Measurements from ENCODE around the gene TRIM44. TPM values are rescaled to one million over a fixed set of nuclear protein-coding genes. Genes with fewer than 3 reads are reported as not detected.

The TRIM44 gene
- polyA plus RNA-seq, 1 experiment: 62.0 TPM

- POLR2A ChIA-PET: no interaction called here
- no peak for DNase-seq (ENCODE audit: low read depth)
- 0 out of 2 replicates have a peak, but pooled peaks cover 2% of the 10 kb centered on the region for H3K36me3 ChIP-seq (ENCODE audit: control insufficient read depth, insufficient read depth, low read length)
- H3K4me3 ChIP-seq (ENCODE audit: low read depth, low read length): no peak overlapping the region
- CTCF ChIA-PET: interaction anchor here (1.6 kb wide), 1 partner anchor 151 kb away, joined by 3 read pairs; no protein-coding TSS in a partner anchor
- no peaks in the 10 kb centered on the region for H3K27me3 ChIP-seq (ENCODE audit: control insufficient read depth, insufficient read depth, low read length)
- TF ChIP-seq CTCF (IDR thresholded peaks at IDR 0.05; ENCODE audit: insufficient read depth, low read depth, low read length): no peak
Measured at GRCh38 chr11:35671396-35672127, 9.0 kb downstream of the TRIM44 start.

GRCh38 chr11:35672608-35673007, 10.0 kb downstream of the TRIM44 start:
- DNase-seq (ENCODE audit: low read depth): no peak
- ChIA-PET POLR2A (no interaction called here), CTCF (no interaction called here)
- no peak overlapping the region for H3K4me3 ChIP-seq (ENCODE audit: low read depth, low read length)
- TF ChIP-seq CTCF (IDR thresholded peaks at IDR 0.05; ENCODE audit: insufficient read depth, low read depth, low read length): no peak
- no peaks in the 10 kb centered on the region for H3K36me3 ChIP-seq (ENCODE audit: control insufficient read depth, insufficient read depth, low read length)
- H3K27me3 ChIP-seq (ENCODE audit: control insufficient read depth, insufficient read depth, low read length): no peaks in the 10 kb centered on the region

GRCh38 chr11:35675901-35676610, 13.5 kb downstream of the TRIM44 start:
- ChIA-PET POLR2A (no interaction called here), CTCF (interaction anchor here (0.9 to 1.7 kb wide), 2 partner anchors 18 to 146 kb away, joined by 3 to 5 read pairs; no protein-coding TSS in a partner anchor)
- H3K27me3 ChIP-seq (ENCODE audit: control insufficient read depth, insufficient read depth, low read length): no peaks in the 10 kb centered on the region
- no peaks in the 10 kb centered on the region for H3K36me3 ChIP-seq (ENCODE audit: control insufficient read depth, insufficient read depth, low read length)
- no peak overlapping the region for H3K4me3 ChIP-seq (ENCODE audit: low read depth, low read length)
- no peak for DNase-seq (ENCODE audit: low read depth)
- TF ChIP-seq CTCF (IDR thresholded peaks at IDR 0.05; ENCODE audit: insufficient read depth, low read depth, low read length): no peak

GRCh38 chr11:35676611-35676965, 14.0 kb downstream of the TRIM44 start:
- no peak for DNase-seq (ENCODE audit: low read depth)
- no peak for TF ChIP-seq CTCF (IDR thresholded peaks at IDR 0.05; ENCODE audit: insufficient read depth, low read depth, low read length)
- H3K27me3 ChIP-seq (ENCODE audit: control insufficient read depth, insufficient read depth, low read length): no peaks in the 10 kb centered on the region
- ChIA-PET POLR2A (no interaction called here), CTCF (interaction anchor here (1.6 to 1.7 kb wide), 2 partner anchors 145 kb away, joined by 4 to 5 read pairs; no protein-coding TSS in a partner anchor)
- no peaks in the 10 kb centered on the region for H3K36me3 ChIP-seq (ENCODE audit: control insufficient read depth, insufficient read depth, low read length)
- H3K4me3 ChIP-seq (ENCODE audit: low read depth, low read length): no peak overlapping the region

- Histone ChIP-seq H3K36me3 (ENCODE audit: control insufficient read depth, insufficient read depth, low read length) (no peaks in the 10 kb centered on the region), H3K27me3 (ENCODE audit: control insufficient read depth, insufficient read depth, low read length) (no peaks in the 10 kb centered on the region), H3K4me3 (ENCODE audit: low read depth, low read length) (no peak overlapping the region)
- no peak for TF ChIP-seq CTCF (IDR thresholded peaks at IDR 0.05; ENCODE audit: insufficient read depth, low read depth, low read length)
- POLR2A ChIA-PET: no interaction called here
- no peak for DNase-seq (ENCODE audit: low read depth)
- CTCF ChIA-PET: interaction anchor here (1.6 kb wide), 1 partner anchor 144 kb away, joined by 4 read pairs; no protein-coding TSS in a partner anchor
Measured at GRCh38 chr11:35677904-35678303, 15.3 kb downstream of the TRIM44 start.
